Peyer's patch (tissue), 4 donors: ENCODE data around the gene ARHGEF7. TPM values are rescaled to one million over a fixed set of nuclear protein-coding genes. Genes with fewer than 3 reads are reported as not detected.
A peak's percentile ranks its signal among the peaks of the same experiment; 100 is the strongest.
"Not testable (repeated sequence)": the region's sequence is repeated elsewhere in the genome, so short reads cannot be mapped to it uniquely, and the experiment has no call there.

Experiments
- DNase-seq, 3 donors: peaks; one replicate each; pipeline ENCODE4 v3.0.0-alpha.2; 2017 to 2019
- H3K27ac ChIP-seq, 4 donors: fragments of 200-600 bp; sonication (generic); one replicate each; pipeline ENCODE4 v1.5.1; 2016 to 2019
- H3K27me3 ChIP-seq, 2 donors: fragments of 200-600 bp; sonication (generic); one replicate each; pipeline ENCODE4 v1.5.1; 2019
- H3K36me3 ChIP-seq, 3 donors: fragments of 200-600 bp; sonication (generic); one replicate each; pipeline ENCODE4 v1.5.1; 2016 to 2019
- H3K4me1 ChIP-seq, 4 donors: fragments of 200-600 bp; sonication (generic); one replicate each; pipeline ENCODE4 v1.5.1; 2016 to 2019
- H3K4me3 ChIP-seq, 4 donors: fragments of 200-600 bp; sonication (generic); 1 replicate in 3 of 4; 2 replicates in 1 of 4; pipeline ENCODE4 v1.5.1; 2016 to 2019; ENCODE audit warnings: mild to moderate bottlenecking in 1 of 4
- H3K9me3 ChIP-seq, 4 donors: fragments of 200-600 bp; sonication (generic); one replicate each; pipeline ENCODE4 v1.5.1; 2016 to 2019; ENCODE audit warnings: mild to moderate bottlenecking in 1 of 4
- CTCF ChIP-seq, 6 experiments: fragments of 450-650 bp in 4 of 6; fragments of 200-600 bp in 2 of 6; sonication (generic) in 1 of 6; IDR thresholded peaks; one replicate each; pipeline ENCODE4 v1.5.1; 2017 to 2019; ENCODE audit warnings: antibody characterized with exemption in 6 of 6, mild to moderate bottlenecking in 3 of 6, moderate library complexity in 1 of 6
- POLR2A ChIP-seq, 2 donors: fragments of 450-650 bp; IDR thresholded peaks; one replicate each; pipeline ENCODE4 v1.5.1; 2017; ENCODE audit warnings: antibody characterized with exemption in 2 of 2, mild to moderate bottlenecking in 2 of 2, moderate library complexity in 2 of 2
- total RNA-seq, 4 donors: library from RNA; depleted of rRNA; stranded (reverse); fragments of >200 nt; gene quantifications; one replicate each; pipeline ENCODE4 v1.1.0, GENCODE V29; 2016

The ARHGEF7 gene
- total RNA-seq: 100 to 1,000 TPM in 2 of 4 donors, 10 to 100 TPM in 2; 58.1 to 117 (median 95.5) TPM

GRCh38 chr13:111115061-111115964, at the start of gene ARHGEF7:
ARHGEF7 (plus strand) TSS chr13:111115310; CDS start chr13:111115527, 217 bp downstream.
- H3K4me1 ChIP-seq: peaks cover 0 to 11% (median 5%) of the 10 kb centered on the region in 4 donors
- H3K27me3 ChIP-seq: peaks cover 0 to 26% of the 10 kb centered on the region in 2 donors
- peak within 1 kb of the TSS; percentile 37 to 58 (median 52) for H3K4me3 ChIP-seq
- no peak for DNase-seq
- H3K9me3 ChIP-seq: no peaks in the 10 kb centered on the region
- peak within 1 kb of the TSS; percentile 19 to 58 (median 38) for H3K27ac ChIP-seq
- no peak for TF ChIP-seq CTCF (IDR thresholded peaks at IDR 0.05)
- no peak for TF ChIP-seq POLR2A (IDR thresholded peaks at IDR 0.05)
- H3K36me3 ChIP-seq: no peaks in the 10 kb centered on the region

GRCh38 chr13:111065698-111066097, 49.4 kb upstream of the ARHGEF7 start:
- Histone ChIP-seq H3K36me3 (no peaks in the 10 kb centered on the region), H3K4me1 (peaks cover 0 to 4% (median 1%) of the 10 kb centered on the region in 4 donors), H3K27ac (no peak overlapping the region), H3K4me3 (no peak overlapping the region), H3K27me3 (no peaks in the 10 kb centered on the region), H3K9me3 (no peaks in the 10 kb centered on the region)
- no peak for DNase-seq
- TF ChIP-seq CTCF (IDR thresholded peaks at IDR 0.05) (no peak), POLR2A (IDR thresholded peaks at IDR 0.05) (no peak)

- H3K27me3 ChIP-seq: no peaks in the 10 kb centered on the region
- H3K36me3 ChIP-seq: no peaks in the 10 kb centered on the region
- peak overlapping the region in 2 of 4 donors; percentile 39 to 68 for H3K4me3 ChIP-seq
- H3K4me1 ChIP-seq: peaks cover 0 to 4% (median 1%) of the 10 kb centered on the region in 4 donors
- peaks cover 0 to 1% (median 0%) of the 10 kb centered on the region in 4 donors for H3K9me3 ChIP-seq
- peak overlapping the region in 3 of 4 donors; percentile 5 to 55 (median 42) for H3K27ac ChIP-seq
- no peak for DNase-seq
- TF ChIP-seq CTCF (IDR thresholded peaks at IDR 0.05): no peak
- no peak for TF ChIP-seq POLR2A (IDR thresholded peaks at IDR 0.05)
Measured at GRCh38 chr13:111066544-111066943, 48.6 kb upstream of the ARHGEF7 start.

- H3K27ac ChIP-seq: no peak overlapping the region
- H3K9me3 ChIP-seq: peaks cover 0 to 5% (median 0%) of the 10 kb centered on the region in 4 donors
- H3K27me3 ChIP-seq: no peaks in the 10 kb centered on the region
- no peak for TF ChIP-seq CTCF (IDR thresholded peaks at IDR 0.05)
- no peak for TF ChIP-seq POLR2A (IDR thresholded peaks at IDR 0.05)
- H3K36me3 ChIP-seq: no peaks in the 10 kb centered on the region
- H3K4me3 ChIP-seq: peak overlapping the region in 1 of 4 donors; percentile 80
- peaks cover 0 to 4% (median 1%) of the 10 kb centered on the region in 4 donors for H3K4me1 ChIP-seq
- no peak for DNase-seq
Measured at GRCh38 chr13:111068009-111068350, 47.1 kb upstream of the ARHGEF7 start.

GRCh38 chr13:111071120-111071519, 44.0 kb upstream of the ARHGEF7 start:
- not testable (repeated sequence) for DNase-seq, H3K27me3 ChIP-seq, H3K36me3 ChIP-seq, H3K4me3 ChIP-seq, H3K4me1 ChIP-seq, H3K27ac ChIP-seq
- peak in 1 of 6 experiments; percentile 8 for TF ChIP-seq CTCF (IDR thresholded peaks at IDR 0.05)
- H3K9me3 ChIP-seq: peaks cover 0 to 15% (median 0%) of the 10 kb centered on the region in 4 donors

GRCh38 chr13:111071526-111071925, 43.6 kb upstream of the ARHGEF7 start:
- H3K4me3 ChIP-seq, H3K27me3 ChIP-seq, DNase-seq, H3K27ac ChIP-seq, H3K36me3 ChIP-seq, H3K4me1 ChIP-seq: not testable (repeated sequence)
- H3K9me3 ChIP-seq: peaks cover 0 to 15% (median 0%) of the 10 kb centered on the region in 4 donors
